Measurements from ENCODE around the gene SERPINA3.

SERPINA3 gene

DNA sequence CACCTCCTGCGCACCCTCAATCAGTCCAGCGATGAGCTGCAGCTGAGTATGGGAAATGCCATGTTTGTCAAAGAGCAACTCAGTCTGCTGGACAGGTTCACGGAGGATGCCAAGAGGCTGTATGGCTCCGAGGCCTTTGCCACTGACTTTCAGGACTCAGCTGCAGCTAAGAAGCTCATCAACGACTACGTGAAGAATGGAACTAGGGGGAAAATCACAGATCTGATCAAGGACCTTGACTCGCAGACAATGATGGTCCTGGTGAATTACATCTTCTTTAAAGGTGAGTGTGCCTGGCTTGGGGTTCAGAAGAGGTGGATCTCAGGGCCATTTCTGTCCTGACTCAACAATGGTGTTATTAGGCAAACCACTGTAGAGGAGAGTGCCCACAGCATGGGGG, 2.6 kb downstream of the SERPINA3 start:
- no peak overlapping the region for H3K4me3 ChIP-seq (ENCODE audit: low read length)
- TF ChIP-seq ZNF274 (IDR thresholded peaks at IDR 0.05; ENCODE audit: low read depth, low read length), result no peak

DNA sequence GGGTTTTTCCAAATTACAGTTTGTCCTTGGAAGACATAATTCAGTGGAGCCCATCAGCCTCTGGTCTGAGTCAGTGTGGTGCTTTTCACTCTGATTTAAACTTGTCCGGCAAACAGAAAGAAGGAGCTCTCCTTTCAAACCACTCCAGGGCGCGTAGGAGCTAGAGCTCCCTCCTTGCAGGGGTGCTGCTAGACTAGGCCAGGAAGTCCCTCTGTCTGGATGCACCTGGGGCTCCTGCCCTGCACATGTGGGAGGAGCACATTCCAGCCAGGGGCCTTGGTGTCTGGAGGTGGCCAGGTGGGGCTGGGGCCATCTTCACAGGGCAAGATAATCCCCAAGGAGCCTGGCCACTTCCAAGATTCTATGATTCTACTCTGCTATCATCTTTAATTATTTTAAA, 3.1 kb downstream of the SERPINA3 start:
- no peak overlapping the region for H3K4me3 ChIP-seq (ENCODE audit: low read length)
- TF ChIP-seq ZNF274 (IDR thresholded peaks at IDR 0.05; ENCODE audit: low read depth, low read length), result no peak

DNA sequence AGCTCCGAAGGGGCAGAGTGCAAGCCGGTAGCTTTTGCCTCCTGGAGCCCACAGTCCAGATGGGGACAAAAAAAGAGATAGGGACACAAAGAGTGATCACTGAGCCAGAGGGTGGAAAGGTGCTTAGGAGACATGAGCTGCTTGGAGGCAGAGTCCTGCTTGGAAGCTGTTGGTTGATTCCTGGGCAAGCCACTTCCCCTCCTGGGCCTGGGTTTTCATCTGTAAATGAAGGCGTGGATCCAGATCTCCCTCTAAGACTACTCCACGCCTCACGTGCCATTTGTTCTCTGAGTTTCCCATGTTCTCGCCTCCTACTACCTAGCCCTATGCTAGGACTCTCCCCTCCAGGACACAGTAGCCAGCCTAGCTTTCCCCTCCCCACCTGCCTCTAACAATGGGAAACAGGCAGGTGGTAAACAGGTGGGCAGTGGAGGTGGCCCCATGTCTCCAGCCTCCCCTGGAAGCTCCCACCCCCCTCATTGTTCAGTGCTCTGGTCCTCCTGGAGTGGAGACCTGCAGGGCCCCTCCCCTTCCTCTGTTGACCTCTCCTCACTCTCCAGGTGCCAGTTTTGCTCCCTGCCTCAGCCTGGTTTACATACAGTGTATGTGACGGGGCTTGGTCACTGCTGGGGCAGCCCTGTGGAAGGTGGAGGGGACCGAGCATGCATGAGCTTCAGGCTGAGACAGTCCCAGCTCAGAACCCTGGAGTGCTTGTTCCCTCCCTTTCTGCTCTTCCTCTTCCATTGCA, 3.8 kb downstream of the SERPINA3 start:
- no peak overlapping the region for H3K4me3 ChIP-seq (ENCODE audit: low read length)
- no peak for TF ChIP-seq ZNF274 (IDR thresholded peaks at IDR 0.05; ENCODE audit: low read depth, low read length)

DNA sequence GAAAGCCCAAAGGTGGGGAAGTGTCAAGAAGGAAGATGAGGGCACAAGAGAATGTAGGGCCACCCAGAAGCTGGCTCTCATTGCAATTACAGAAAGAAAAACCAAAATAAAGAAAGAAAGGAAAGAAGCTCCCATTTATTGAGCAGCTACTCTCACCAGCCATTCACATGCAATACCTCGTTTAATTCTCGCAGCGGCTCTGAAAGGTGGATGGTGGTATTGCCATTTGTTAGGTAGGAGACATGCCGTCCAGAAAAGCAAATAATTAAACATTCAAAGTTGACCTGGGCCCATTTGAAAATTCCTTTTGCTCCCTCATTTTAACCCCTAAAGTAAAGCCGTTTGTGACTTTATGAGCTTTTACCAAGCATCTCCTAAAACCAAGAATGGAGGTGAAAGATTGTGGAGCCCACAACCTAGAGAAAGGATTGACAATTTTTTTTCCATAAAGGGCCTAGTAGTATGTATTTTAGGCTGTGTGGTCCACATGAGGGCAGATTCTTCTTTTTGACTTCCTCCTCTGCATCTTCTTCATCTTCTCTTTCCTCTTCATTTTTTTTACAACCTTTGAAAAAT, 5.3 kb downstream of the SERPINA3 start:
- H3K4me3 ChIP-seq (ENCODE audit: low read length), result no peak overlapping the region
- no peak for TF ChIP-seq ZNF274 (IDR thresholded peaks at IDR 0.05; ENCODE audit: low read depth, low read length)

DNA sequence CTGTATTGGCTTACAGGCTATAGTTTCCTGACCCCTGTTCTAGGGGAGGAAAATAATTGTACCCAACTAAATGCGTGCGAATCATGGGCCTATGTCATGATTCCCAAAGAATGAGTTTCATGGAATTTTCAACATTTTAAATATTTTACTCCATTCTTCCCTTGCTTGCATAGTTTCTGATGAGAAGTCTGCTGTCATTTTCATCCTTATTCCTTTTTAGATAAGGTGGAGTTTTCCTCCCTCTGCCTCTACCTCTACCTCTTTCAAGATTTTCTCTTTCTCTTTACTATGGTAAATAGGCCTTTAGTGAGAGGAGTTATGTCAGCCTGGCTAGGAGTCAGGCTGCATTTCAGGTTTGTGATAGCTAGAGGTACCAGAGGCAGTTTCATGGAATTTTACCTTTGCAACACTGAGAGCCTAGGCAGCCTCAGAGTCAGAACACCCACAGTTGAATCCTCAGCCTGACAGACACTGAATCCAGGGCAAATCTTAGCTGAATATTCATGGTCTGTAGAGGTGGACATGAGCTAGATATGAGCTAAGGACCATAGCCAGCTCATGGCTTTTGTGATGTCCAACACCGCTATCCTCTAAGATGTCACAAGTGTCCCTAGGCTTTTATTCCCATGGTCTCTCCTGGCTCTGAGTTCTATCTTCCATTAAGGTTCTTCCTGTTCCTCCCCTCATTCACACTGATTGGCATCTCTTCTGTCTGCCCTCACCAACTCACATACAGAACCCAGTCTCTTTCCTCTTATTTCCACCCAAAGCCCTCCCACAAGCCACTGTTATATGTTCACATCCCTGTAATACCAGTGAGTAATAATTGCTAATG, 6.0 kb downstream of the SERPINA3 start:
- no peak overlapping the region for H3K4me3 ChIP-seq (ENCODE audit: low read length)
- TF ChIP-seq ZNF274 (IDR thresholded peaks at IDR 0.05; ENCODE audit: low read depth, low read length), result no peak

DNA sequence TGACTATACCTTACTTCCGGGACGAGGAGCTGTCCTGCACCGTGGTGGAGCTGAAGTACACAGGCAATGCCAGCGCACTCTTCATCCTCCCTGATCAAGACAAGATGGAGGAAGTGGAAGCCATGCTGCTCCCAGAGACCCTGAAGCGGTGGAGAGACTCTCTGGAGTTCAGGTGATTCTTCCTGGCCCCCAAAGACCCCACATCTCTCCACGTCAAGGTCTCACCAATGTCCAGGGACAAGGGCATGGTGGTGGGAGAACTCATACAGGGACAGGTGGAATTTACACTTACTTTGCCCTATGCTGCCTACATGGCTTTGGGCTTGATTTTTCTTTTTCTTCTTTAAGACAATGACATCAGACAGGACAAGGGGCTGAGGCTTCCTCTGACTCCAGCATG, 7.1 kb downstream of the SERPINA3 start:
- no peak for TF ChIP-seq ZNF274 (IDR thresholded peaks at IDR 0.05; ENCODE audit: low read depth, low read length)
- H3K4me3 ChIP-seq (ENCODE audit: low read length), result no peak overlapping the region

DNA sequence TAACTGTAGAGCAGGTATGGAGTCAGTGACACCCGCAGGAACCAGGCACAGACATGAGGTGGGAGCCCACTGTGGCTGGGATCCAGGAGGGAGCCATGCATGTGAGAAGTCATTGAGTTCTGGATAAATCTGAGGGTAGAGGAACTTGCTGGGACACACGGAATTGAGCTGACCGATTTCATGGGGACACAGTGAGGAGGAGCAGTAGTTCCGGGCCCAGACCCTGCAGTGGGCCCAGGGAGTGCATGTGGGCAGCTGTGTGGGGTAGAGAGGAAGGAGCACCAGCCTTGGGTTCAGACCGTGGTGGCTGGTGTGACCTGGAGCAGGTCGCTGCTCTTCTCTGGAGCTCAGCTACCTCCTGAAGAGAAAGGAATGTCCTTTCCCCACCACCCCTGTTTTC, 8.4 kb downstream of the SERPINA3 start:
- no peak overlapping the region for H3K4me3 ChIP-seq (ENCODE audit: low read length)
- TF ChIP-seq ZNF274 (IDR thresholded peaks at IDR 0.05; ENCODE audit: low read depth, low read length), result no peak

DNA sequence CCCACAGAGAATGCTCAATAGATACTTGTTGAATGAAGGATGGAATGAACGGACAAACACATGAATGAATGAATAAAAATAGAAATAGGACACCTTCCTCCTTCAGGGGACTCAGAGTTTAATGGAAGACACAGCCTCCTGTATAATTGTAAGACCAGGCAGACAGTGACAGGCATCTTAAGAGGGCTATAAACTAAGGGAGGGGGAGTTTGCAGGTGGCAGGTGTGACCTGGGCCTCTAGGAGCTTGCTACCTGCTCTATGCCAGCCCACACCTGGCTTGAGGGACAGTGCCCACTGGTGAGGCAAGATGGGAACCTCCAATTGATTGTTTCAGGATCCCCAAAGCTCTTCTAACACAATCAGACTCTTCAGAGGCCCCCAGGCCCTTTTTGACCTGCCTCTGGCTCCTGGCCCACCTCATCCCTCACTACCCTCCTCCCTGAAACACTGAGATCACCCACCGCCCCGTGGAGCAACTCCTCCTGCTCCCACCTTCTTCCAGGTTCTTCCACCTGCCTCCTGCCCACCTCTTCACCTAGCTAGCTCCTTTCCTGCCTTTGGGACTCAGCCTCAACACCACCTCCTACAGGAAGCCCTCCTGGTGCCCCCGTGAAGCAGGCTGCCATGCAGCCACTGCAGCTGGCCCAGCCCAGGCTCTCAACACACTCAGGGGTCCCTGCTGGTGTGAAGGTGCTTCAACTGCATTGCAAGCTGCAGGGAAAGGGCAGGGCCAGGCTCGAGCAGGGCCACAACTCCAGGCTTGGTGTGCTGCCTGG, 9.4 kb downstream of the SERPINA3 start:
- no peak for TF ChIP-seq ZNF274 (IDR thresholded peaks at IDR 0.05; ENCODE audit: low read depth, low read length)
- H3K4me3 ChIP-seq (ENCODE audit: low read length), result no peak overlapping the region

DNA sequence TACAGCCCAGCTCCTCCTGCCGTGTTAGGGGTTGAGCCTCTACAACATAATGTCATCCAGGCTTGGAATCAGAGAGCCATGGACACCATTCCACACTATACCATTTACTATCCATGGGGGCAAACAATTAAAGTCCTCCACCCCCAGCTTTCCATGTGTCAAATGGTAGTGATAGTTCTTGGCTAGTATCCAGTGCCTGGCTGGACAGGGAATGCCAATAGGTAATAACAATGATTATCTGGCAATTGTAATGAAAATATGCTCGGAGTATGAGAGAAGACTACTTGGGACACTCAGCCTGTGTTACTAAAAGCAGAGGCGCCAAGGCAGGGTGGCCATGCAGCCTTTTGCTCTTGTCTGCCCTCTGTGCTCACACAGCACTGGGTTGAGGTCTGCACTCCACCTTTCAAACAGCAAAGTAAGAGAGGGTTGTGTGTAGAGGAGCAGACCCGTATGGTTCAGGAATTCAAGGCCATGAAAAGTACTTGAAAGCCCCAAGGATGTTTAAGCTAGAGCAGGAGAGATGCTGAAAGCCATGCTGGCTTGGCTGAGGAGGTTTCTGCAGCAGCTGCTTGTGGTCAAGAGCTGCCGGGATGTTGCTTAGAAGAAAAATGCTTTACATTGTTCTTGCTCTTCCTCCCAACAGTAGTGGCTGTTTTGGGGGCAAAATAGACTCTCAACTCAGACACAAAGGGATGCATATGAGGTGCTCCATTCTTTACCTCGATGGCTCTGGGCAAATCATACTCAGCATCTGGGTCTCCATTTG, 10.6 kb downstream of the SERPINA3 start:
- no peak overlapping the region for H3K4me3 ChIP-seq (ENCODE audit: low read length)
- TF ChIP-seq ZNF274 (IDR thresholded peaks at IDR 0.05; ENCODE audit: low read depth, low read length), result no peak

DNA sequence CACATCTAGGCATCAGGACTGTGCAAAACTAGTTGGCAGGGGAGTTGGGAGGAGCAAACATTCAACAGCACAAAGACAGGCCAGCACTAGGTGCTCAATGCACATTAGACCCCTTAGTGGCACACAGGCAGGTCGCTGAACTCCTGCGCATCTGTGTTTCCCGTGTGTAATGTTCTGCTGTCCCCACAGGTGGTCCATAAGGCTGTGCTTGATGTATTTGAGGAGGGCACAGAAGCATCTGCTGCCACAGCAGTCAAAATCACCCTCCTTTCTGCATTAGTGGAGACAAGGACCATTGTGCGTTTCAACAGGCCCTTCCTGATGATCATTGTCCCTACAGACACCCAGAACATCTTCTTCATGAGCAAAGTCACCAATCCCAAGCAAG, 11.2 kb downstream of the SERPINA3 start:
- no peak overlapping the region for H3K4me3 ChIP-seq (ENCODE audit: low read length)
- TF ChIP-seq ZNF274 (IDR thresholded peaks at IDR 0.05; ENCODE audit: low read depth, low read length), result no peak

DNA sequence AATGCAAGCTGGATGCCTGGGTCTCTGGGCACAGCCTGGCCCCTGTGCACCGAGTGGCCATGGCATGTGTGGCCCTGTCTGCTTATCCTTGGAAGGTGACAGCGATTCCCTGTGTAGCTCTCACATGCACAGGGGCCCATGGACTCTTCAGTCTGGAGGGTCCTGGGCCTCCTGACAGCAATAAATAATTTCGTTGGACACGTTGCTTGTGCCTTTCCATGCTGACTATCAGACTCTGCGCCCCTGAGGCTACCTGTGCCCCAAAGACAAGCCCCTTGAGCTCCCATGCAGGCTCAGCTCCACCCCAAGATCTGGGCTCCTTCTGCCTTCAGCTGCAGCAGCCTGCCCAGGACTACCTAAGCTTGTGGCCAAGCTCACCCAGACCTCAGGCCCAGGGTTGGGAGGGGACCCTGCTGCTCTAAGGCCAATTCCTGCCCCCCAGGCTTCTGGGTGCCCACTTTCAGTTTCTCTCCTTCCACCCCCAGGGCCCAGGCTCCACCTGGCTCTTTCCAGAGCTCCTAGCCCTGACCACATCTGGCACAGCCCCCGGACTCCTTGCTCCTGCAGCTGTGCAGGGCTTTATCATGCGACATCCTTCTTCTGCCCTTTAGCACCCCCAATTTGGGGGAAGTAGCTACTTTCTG, 11.8 kb downstream of the SERPINA3 start:
- no peak for TF ChIP-seq ZNF274 (IDR thresholded peaks at IDR 0.05; ENCODE audit: low read depth, low read length)

DNA sequence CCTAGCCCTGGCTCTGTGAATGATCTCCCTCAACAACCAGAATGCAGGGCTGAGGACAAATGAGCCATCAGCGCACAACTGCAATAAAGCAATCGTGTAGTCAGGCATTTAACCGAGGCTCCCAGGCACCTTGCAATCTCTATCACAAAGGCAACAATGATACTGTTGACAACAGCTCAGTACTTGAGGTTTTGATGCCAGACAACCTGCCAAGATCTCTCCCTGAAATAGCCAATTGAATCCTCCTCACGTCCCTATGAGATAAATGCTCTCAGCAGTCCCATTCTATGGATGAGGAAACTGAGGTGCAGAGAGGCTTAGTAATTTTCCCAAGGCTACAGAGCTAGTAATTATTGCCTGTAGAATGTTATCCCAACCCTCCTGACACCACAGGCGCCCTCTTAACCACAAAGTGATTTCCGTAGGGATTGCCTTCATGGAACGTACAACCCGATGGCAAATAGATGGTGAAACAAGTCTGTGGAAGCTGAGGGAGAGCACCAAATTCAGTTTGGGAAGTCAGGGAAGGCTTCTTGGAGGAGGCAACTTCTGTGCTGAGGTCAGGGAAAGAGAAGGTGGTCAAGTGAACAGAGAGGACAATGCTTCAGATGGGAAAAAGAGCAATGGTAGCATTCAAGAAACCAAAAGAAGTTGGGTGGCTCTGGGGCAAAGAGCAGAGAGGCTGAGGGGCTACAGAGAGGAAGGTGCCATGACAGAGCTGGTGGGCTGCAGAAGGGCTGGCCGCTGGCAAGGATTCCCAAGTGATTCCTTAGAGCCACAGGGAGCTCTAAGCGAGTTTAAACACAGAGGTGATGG, 12.6 kb downstream of the SERPINA3 start:
- TF ChIP-seq ZNF274 (IDR thresholded peaks at IDR 0.05; ENCODE audit: low read depth, low read length), result no peak
- H3K4me3 ChIP-seq (ENCODE audit: low read length), result no peak overlapping the region

More for the DNA sequence above, 11.8 kb downstream of the SERPINA3 start:
- no peak overlapping the region for H3K4me3 ChIP-seq (ENCODE audit: low read length)

All from GM08714 (cell line).